GM23338 (cell line): Measurements from ENCODE around the gene SLBP.

Experiments
- CTCF ChIP-seq, 2 experiments: fragments of 200-600 bp in 1 of 2; sonication (generic) in 1 of 2; conservative IDR thresholded peaks; 2 replicates each; pipeline versions ENCODE4 v1.5.1 to v1.6.1; 2016 to 2017; ENCODE audit warnings: antibody characterized with exemption in 2 of 2, low read depth in 2 of 2, mild to moderate bottlenecking in 2 of 2, moderate library complexity in 1 of 2
- EZH2 ChIP-seq: fragments of 200-600 bp; sonication (generic); IDR thresholded peaks from one replicate; pipeline ENCODE4 v1.8.0; 2017; ENCODE audit warnings: antibody characterized with exemption, mild to moderate bottlenecking, low read depth; ENCODE audit not compliant: unreplicated experiment

GRCh38 chr4:1760521-1761071 is 48.5 kb upstream of the SLBP start:
- TF ChIP-seq CTCF (conservative IDR thresholded peaks at IDR 0.05; ENCODE audit: low read depth in 2 of 2), result no peak
- TF ChIP-seq EZH2, result no peak
